KOPT-K1 (cell line): ENCODE measurements around the gene OPRD1.
"Not testable (repeated sequence)": the region's sequence is repeated elsewhere in the genome, so short reads cannot be mapped to it uniquely, and the experiment has no call there.

Experiments used
- H3K27ac ChIP-seq: fragments of 200-600 bp; sonication (generic); 2 replicates; pipeline ENCODE4 v1.5.1; 2016; ENCODE audit warnings: antibody characterized with exemption, mild to moderate bottlenecking, low read depth, low read length; ENCODE audit not compliant: poor library complexity, severe bottlenecking
- H3K36me3 ChIP-seq: fragments of 200-600 bp; sonication (generic); 2 replicates; pipeline ENCODE4 v1.5.1; 2017; ENCODE audit warnings: antibody characterized with exemption, mild to moderate bottlenecking, low read length, moderate library complexity; ENCODE audit not compliant: insufficient read depth
- H3K9me3 ChIP-seq: fragments of 200-600 bp; sonication (generic); 2 replicates; pipeline ENCODE4 v1.5.1; 2017; ENCODE audit warnings: antibody characterized with exemption, low read length, mild to moderate bottlenecking; ENCODE audit not compliant: insufficient read depth, poor library complexity, severe bottlenecking

Gene OPRD1

GRCh38 chr1:28815533-28816185, 3.7 kb downstream of the OPRD1 start:
- Histone ChIP-seq H3K9me3 (no peaks in the 10 kb centered on the region), H3K27ac (no peak overlapping the region), H3K36me3 (no peaks in the 10 kb centered on the region)

GRCh38 chr1:28817133-28817532, 5.2 kb downstream of the OPRD1 start:
- Histone ChIP-seq H3K27ac (no peak overlapping the region), H3K9me3 (no peaks in the 10 kb centered on the region), H3K36me3 (no peaks in the 10 kb centered on the region)

DNA sequence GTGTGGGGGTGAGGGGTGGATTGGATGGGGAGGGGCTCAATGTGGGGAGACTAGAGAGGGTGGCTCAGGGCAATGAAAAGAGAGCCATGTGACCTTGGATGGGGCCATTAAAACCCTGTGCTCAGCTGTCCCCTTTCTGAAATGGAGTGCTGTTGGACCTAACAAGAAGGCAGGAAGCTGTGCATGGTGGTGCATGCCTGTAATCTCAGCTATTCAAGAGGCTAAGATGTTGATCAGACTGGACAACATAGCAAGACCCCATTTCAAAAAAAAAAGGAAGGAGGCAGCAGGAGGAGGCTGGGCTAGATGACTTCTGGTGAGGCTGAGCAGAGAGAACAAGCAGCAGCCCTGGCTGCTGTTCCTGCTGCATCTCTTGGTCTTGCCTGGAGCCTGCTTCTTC, 7.0 kb downstream of the OPRD1 start:
- Histone ChIP-seq H3K9me3 (no peaks in the 10 kb centered on the region), H3K36me3 (no peaks in the 10 kb centered on the region), H3K27ac (no peak overlapping the region)

DNA sequence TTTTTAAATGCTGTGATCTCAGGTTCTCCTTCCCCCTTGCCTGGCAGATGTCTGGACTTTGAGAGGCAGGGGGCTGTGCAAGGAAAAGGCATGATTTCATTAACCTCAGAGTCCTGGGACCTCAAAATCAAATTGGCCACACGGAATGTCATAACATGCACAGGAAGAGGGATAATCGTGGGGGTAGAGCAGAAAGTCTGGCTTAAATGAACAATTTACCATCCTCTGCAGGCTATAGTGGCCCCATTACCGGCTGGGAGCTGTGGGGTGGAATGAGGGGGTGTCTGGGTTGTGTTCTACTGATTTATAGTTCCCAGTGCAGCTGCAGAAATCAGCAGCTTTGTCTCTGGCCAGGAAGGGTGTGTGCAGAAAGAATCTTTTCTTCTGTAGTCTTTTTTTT, 10.8 kb downstream of the OPRD1 start:
- no peak overlapping the region for H3K27ac ChIP-seq
- H3K36me3 ChIP-seq = no peaks in the 10 kb centered on the region
- H3K9me3 ChIP-seq = no peaks in the 10 kb centered on the region

DNA sequence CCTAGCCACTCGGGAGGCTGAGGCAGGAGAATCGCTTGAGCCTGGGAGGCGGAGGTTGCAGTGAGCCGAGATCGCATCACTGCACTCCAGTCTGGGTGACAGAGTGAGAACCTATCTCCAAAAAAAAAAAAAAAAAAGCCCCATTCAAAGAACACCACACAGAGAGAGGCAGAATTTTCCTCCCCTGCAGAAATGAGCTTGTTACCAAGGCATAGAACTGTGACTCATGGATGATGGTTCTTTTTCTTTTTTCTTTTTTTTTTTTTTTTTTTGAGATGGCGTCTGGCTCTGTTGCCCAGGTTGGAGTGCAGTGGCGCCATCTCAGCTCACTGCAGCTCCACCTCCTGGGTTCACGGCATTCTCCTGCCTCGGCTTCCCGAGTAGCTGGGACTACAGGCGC, 12.1 kb downstream of the OPRD1 start:
- not testable (repeated sequence) for H3K27ac ChIP-seq, H3K36me3 ChIP-seq, H3K9me3 ChIP-seq

- H3K27ac ChIP-seq, H3K9me3 ChIP-seq, H3K36me3 ChIP-seq: not testable (repeated sequence)
These were observed 16.4 kb downstream of the OPRD1 start for GRCh38 chr1:28828227-28828858.

DNA sequence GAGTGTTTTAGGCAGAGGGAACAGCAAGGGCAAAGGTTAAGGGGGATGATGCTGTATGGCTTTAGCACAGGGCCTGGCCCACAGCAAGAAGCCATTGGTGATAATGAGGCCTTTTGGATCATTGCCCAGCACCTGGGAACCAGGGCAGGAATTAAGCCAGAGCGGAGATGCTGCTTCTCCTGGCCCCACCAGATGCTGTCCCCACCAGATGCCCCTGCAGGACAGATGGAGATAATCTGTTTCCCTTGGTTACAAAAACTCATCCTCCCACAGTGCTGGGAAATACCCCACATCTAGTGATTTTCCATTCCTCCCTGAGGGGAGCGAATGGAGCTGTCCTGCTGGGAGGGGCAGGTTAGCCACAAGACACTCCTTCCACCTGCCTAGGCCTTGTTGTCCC, 18.8 kb downstream of the OPRD1 start:
- Histone ChIP-seq H3K27ac (no peak overlapping the region), H3K36me3 (no peaks in the 10 kb centered on the region), H3K9me3 (no peaks in the 10 kb centered on the region)

GRCh38 chr1:28832966-28833365, 21.0 kb downstream of the OPRD1 start:
- Histone ChIP-seq H3K36me3 (no peaks in the 10 kb centered on the region), H3K27ac (no peak overlapping the region), H3K9me3 (no peaks in the 10 kb centered on the region)

DNA sequence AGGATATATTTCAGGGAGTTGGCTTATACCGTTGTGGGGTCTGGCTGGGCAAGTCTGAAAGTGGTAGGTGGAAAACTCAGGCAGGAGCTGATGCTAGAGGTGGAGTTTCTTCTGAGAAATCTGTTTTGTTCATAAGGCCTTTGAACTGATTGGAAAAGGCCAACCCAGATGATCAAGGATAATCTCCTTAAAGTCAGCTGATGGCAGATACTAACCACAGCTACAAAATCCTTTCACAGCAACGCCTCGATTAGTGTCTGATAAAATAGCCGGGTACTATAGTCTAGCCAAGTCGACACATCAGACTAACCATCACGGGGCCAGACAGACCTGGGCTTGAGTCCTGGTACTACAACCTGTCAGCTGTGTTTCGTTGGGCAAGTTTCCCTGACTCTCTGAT, 21.4 kb downstream of the OPRD1 start:
- Histone ChIP-seq H3K9me3 (no peaks in the 10 kb centered on the region), H3K36me3 (no peaks in the 10 kb centered on the region), H3K27ac (no peak overlapping the region)

DNA sequence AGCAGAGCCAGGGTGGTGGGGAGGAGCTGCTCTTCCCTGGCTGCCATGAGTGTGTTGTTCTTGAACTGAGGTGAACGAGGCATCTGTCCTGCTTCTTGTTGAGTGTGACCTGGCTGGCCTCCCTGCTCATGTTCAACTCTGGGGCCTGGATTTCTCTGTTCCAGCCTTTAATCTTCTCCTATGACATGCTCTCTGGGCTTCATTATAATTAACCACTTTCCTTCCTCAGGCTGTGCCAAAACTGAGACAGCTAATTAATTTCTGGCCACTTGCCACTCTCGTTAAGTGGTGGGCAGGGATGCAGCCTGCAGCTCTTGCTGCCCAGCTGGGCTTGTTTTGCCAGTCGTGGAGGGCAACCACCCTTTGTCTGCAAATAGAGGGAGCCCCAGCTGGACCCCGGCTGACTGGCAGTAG, 23.3 kb downstream of the OPRD1 start:
- Histone ChIP-seq H3K9me3 (no peaks in the 10 kb centered on the region), H3K27ac (no peak overlapping the region), H3K36me3 (no peaks in the 10 kb centered on the region)

- Histone ChIP-seq H3K27ac (no peak overlapping the region), H3K36me3 (no peaks in the 10 kb centered on the region), H3K9me3 (no peaks in the 10 kb centered on the region)
These were observed 24.5 kb downstream of the OPRD1 start for GRCh38 chr1:28836421-28836956.

DNA sequence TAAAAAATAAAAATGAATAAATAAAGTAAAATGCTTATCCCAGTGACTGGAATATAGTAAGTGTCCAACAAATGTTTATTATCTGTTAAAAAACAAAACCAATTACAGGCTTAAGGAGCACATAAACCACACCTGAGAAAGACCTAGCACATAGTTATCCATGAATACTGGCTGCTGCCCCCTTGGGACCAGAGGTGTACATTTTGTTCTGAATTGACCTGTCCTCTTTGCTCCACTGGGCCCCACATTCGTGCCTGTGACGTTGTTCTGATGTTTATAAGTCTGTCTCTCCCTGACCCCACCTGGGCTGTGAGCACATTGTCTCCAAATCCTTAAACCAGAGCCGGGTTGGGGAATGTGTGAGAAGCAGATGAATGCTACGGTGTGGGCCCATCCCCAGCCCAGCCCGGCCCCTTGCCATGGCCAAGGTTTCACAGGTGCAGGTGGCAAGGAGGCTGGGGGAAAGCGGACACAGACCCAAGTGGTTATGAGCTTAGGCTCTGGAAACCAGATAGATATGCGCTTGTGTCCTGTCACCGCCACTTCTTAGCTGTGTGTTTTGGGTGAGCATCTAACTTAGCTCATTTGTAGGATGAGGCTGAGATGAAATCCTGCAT, 29.1 kb downstream of the OPRD1 start:
- Histone ChIP-seq H3K36me3 (no peaks in the 10 kb centered on the region), H3K9me3 (no peaks in the 10 kb centered on the region), H3K27ac (no peak overlapping the region)

DNA sequence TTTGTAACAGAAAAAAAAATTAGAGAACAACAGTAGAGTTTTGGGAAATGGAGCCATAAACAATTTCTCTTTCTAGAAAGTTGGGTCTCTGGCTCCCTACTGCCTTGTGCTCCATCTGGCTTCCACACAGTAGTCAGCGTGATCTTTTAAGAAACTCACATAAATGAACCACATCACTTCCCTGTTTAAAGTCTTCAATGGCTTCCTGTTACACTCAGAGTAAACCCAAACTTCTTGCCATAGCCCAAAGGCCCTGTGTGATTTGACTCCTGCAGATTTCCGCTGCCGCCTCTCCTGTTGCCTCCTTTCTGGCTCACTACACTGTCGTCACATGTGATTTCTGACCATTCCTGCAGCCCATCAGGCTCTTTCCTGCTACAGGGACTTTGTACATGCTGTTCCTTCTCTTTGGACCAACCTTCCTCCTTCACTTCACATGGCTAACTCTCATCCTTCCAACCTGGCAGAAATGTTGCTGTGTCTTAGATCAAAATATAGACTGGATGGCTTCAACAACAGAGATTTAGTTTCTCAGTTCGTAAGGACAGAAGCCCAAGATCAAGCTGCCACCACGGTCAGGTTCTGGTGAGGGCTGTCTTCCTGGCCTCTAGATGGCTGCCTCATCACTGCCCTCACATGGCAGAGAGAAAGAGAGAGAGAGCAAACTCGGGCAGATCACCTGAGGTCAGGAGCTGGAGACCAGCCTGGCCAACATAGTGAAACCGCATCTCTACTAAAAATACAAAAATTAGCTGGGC, 34.0 kb downstream of the OPRD1 start:
- H3K36me3 ChIP-seq = no peaks in the 10 kb centered on the region
- no peak overlapping the region for H3K27ac ChIP-seq
- H3K9me3 ChIP-seq = no peaks in the 10 kb centered on the region

DNA sequence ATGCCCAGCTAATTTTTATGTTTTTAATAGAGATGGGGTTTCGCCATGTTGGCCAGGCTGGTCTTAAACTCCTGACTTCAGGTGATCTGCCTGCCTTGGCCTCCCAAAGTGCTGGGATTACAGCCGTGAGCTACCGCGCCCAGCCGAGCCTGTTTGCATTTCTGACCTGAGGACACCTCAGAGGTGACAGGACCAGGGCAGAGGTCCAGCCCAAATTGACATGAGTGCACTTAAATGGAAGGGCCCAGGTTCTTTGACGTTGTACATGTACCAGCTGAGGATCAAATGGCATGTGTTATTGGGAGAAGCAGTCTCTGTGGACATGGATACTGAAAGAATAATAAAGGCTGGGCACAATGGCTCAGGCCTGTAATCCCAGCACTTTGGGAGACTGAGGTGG, 35.2 kb downstream of the OPRD1 start:
- H3K36me3 ChIP-seq, H3K9me3 ChIP-seq, H3K27ac ChIP-seq: not testable (repeated sequence)

- no peaks in the 10 kb centered on the region for H3K9me3 ChIP-seq
- no peak overlapping the region for H3K27ac ChIP-seq
- H3K36me3 ChIP-seq = no peaks in the 10 kb centered on the region
These were observed 36.4 kb downstream of the OPRD1 start for GRCh38 chr1:28848416-28848815.
